GM21723 (cell line): Measurements from ENCODE around the gene MUC3A.
A peak's percentile ranks its signal among the peaks of the same experiment; 100 is the strongest.
"Not testable (repeated sequence)": the region's sequence is repeated elsewhere in the genome, so short reads cannot be mapped to it uniquely, and the experiment has no call there.

Source experiments
- ATAC-seq: cut with Tn5 transposase; IDR thresholded peaks from one replicate; pipeline ENCODE4 v1.9.1; 2021; ENCODE audit warnings: mild to moderate bottlenecking, moderate library complexity; ENCODE audit not compliant: unreplicated experiment

Gene MUC3A

DNA sequence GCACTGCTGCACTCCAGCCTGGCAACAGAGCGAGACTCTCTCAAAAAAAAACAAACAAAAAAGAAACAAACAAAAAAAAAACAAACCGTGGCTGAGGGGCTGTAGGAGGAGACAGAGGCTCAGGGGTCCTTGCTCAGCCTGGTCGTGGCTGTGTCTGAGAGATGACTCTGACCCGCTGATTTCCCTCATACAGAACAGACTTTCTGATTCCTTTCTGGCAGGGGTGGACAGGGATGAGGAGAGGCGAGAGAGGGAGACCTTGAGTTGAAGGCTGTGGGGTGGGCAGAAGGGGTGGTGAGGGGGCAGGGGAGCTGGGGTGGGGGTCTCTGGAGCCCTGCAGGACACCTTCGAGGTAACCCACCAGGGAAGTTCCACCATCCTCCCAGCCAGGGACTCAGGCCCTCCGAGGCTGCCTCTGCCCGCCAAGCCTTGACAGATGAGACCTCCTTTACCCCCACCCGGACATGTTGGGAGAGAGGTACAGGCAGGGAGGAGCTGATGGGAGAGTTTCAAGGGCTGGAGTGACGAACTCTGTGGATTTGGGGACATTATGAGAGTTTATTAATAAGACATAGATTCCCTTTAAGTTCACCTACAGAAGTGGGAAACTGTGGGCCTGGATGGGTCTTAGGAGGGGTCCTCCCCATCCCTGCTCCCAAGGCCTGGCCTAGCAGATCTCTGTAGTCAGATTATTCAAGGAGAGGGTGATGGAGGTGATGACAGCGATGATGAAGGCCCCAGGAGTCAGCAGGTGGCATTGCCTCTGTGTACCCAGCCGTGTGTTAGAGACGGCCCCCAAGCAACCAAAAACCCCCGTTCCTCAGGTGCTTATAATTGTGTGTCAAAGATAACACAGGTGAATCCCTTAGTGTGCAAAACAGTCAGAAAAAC, 22.0 kb downstream of the MUC3A start:
- ATAC-seq = no peak

DNA sequence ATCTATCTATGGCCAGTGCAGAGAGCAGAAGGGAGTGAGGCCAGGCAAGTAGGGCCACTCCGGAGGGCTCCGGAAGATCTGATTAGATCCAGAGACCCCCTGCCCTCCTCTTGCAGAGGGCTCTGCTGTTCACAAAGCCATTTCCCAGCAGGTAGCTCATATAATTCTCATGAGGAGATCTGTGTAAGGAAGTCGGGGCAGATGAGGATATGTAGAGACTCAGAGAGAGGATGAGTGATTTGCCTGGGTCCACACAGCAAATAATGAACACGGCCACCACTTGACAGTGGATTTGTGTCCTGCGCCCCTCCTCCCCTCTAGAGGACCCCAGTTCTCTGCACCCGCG, 22.6 kb downstream of the MUC3A start:
- no peak for ATAC-seq

DNA sequence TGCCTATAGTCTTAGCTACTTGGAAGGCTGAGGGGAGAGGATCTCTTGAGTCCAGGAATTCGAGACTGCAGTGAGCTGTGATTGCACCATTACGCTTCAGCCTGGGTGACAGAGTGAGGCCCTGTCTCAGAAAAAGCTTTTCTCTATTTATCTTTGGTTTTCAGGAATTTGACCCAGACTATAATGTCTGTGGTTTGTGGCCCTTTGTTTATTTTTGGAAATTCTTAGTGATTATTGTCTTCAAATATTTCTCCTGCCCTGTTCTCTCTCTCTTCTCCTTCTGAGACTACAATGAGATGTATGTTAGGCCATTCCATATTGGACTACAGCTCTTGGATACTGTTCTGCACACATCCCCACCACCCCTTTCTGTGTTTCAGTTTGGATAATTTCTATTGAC, 24.7 kb downstream of the MUC3A start:
- ATAC-seq = no peak

DNA sequence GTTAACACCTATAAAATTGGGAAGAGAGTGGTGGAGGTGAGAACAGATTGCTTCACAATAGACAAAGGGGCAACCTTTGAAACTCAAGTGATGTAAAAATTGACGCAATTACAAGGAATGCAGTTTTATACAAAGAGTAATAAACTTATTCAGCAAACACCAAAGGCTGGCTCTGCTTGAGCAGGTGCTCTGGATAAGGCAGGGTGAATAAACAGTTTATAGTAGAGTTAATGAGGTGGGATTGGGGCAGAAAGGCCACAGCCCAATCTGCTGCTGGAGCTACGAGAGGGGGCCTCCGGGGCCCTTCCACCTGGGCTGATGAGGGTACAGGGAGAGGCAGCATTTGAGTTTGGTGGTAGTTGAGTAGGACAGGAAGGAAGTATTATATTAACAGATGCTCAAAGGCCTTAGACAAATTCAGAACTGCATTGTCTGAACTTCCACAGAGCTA, 26.1 kb downstream of the MUC3A start:
- ATAC-seq = no peak

DNA sequence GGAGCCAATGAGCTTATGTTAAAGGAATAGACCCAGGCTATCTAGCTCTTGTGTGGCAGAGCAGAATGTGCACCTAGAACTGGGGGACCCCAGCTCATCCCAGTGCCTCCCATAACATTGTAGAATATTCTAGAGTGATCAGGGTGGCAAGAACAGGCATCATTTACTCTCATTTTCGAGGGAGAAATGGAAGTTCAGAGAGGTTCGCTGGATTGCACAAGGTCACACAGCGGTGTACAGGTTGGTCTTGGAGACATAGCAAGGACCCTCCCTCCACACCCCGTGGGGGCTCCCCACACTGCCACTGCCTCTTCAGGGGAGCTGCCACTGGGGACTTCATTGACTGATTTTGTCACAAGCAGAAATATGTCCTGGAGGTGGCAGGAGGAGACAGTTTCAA, 29.0 kb downstream of the MUC3A start:
- no peak for ATAC-seq

DNA sequence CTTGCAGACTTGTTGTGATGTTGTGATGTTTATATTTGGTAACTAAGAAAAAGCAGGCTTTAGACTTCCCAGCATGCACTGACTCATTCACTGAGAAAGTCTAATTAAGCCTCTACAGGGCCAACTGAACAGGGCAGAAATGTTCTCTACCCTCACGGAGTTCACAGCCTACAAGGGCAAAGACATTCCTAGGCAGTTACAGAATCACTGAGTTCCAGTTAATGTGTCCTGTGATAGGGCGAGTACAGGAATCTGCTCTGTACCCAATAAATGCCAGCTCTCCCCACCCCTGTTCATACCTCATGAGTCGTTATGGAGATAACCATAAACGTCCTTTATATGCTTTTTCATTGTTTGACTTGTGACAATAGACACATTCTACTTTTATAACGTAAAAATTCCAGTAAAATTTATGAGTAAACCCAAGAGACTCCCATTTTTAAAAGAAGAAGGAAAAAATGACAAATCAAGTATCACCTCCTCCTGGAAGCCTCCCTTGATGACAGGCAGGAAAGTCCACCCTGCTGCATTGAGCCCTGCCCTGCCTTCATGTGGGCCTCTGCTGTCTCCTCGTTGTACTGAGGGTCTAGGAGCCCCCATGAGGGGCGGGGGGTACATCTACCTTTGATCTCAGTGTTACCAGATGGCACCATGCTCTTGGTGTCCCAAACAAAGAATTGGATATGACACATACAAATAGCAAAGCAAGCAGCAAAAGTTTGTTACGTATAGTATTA, 34.3 kb downstream of the MUC3A start:
- no peak for ATAC-seq

DNA sequence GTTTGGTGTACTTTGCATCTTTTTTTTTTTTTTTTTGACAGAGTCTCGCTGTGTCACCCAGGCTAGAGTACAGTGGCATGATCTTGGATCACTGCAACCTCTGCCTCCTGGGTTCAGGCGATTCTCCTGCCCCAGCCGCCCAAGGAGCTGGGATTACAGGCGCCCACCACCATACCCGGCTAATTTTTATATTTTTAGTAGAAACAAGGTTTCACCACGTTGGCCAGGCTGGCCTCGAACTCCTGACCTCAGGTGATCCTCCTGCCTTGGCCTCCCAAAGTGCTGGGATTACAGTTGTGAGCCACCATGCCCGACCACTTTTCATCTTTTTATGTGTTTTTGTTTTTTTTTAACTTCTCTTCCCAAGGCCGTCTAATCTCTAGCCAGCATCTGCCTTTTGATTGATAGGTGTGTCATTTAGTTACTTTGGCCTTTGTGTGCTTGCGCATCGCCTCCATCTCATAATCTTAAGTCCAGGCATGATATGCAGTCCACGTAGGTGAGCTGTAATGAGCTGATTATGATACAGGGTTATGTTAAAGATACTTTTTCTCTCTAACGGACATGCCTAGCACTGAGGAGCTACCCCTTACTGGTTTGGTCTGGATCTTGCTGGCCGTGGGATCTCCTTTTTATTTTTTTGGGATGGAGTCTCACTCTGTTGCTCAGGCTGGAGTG, 35.0 kb downstream of the MUC3A start:
- not testable (repeated sequence) for ATAC-seq

DNA sequence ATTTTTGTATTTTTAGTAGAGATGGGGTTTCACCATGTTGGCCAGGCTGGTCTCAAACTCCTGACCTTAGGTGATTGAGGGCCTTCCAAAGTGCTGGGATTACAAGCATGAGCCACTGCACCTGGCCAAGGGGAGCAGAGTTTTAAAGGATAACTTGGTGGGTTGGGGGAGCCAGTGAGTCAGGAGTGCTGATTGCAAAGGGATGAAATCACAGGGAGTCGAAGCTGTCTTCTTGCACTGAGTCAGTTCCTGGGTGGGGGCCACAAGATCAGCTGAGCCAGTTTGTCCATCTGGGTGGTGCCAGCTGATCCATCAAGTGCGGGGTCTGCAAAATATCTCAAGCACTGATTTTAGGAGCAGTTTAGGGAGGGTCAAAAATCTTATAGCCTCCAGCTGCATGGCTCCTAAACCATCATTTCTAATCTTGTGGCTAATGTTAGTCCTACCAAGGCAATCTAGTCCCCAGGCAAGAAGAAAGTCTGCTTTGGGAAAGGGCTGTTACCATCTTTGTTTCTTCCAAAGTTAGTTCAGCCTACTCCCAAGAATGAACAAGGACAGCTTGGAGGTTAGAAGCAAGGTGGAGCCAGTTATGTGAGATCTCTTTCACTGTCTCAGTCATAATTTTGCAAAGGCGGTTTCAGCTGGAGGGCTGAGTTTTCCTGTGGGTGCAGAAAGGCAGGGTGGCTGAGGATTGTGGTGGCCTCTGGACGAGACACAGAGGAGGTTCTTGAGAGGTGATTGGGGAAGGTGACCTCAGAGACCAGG, 35.9 kb downstream of the MUC3A start:
- ATAC-seq = not testable (repeated sequence)

DNA sequence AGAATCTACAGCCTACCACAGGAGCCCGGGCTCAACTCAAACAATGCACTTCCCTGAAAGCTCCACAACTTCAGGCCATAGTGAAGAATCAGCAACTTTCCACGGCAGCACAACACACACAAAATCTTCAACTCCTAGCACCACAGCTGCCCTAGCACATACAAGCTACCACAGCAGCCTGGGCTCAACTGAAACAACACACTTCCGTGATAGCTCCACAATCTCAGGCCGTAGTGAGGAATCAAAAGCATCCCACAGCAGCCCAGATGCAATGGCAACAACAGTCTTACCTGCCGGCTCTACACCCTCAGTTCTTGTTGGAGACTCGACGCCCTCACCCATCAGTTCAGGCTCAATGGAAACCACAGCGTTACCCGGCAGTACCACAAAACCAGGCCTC, 42.3 kb downstream of the MUC3A start:
- no peak for ATAC-seq

DNA sequence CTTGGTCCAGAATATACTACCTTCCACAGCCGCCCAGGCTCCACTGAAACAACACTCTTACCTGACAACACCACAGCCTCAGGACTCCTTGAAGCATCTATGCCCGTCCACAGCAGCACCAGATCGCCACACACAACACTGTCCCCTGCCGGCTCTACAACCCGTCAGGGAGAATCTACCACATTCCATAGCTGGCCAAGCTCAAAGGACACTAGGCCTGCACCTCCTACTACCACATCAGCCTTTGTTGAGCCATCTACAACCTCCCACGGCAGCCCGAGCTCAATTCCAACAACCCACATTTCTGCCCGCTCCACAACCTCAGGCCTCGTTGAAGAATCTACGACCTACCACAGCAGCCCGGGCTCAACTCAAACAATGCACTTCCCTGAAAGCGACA, 42.9 kb downstream of the MUC3A start:
- not testable (repeated sequence) for ATAC-seq

DNA sequence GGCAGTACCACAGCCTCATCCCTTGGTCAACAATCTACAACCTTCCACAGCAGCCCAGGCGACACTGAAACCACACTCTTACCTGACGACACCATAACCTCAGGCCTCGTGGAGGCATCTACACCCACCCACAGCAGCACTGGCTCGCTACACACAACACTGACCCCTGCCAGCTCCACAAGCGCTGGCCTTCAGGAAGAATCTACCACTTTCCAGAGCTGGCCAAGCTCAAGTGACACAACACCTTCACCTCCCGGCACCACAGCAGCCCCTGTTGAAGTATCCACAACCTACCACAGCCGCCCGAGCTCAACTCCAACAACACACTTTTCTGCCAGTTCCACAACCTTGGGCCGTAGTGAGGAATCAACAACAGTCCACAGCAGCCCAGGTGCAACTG, 45.3 kb downstream of the MUC3A start:
- ATAC-seq = not testable (repeated sequence)

DNA sequence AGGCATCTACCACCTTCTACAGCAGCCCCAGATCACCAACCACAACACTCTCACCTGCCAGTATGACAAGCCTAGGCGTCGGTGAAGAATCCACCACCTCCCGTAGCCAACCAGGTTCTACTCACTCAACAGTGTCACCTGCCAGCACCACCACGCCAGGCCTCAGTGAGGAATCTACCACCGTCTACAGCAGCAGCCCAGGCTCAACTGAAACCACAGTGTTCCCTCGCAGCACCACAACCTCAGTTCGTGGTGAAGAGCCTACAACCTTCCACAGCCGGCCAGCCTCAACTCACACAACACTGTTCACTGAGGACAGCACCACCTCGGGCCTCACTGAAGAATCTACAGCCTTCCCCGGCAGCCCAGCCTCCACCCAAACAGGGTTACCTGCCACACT, 49.2 kb downstream of the MUC3A start:
- ATAC-seq = not testable (repeated sequence)

DNA sequence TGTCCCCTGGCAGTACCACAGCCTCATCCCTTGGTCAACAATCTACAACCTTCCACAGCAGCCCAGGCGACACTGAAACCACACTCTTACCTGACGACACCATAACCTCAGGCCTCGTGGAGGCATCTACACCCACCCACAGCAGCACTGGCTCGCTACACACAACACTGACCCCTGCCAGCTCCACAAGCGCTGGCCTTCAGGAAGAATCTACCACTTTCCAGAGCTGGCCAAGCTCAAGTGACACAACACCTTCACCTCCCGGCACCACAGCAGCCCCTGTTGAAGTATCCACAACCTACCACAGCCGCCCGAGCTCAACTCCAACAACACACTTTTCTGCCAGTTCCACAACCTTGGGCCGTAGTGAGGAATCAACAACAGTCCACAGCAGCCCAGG, 50.0 kb downstream of the MUC3A start:
- not testable (repeated sequence) for ATAC-seq

DNA sequence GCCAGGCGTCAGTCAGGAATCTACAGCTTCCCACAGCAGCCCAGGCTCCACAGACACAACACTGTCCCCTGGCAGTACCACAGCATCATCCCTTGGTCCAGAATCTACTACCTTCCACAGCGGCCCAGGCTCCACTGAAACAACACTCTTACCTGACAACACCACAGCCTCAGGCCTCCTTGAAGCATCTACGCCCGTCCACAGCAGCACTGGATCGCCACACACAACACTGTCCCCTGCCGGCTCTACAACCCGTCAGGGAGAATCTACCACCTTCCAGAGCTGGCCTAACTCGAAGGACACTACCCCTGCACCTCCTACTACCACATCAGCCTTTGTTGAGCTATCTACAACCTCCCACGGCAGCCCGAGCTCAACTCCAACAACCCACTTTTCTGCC, 50.7 kb downstream of the MUC3A start:
- not testable (repeated sequence) for ATAC-seq

DNA sequence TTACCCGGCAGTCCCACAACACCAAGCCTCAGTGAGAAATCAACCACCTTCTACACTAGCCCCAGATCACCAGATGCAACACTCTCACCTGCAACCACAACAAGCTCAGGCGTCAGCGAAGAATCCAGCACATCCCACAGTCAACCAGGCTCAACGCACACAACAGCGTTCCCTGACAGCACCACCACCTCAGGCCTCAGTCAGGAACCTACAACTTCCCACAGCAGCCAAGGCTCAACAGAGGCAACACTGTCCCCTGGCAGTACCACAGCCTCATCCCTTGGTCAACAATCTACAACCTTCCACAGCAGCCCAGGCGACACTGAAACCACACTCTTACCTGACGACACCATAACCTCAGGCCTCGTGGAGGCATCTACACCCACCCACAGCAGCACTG, 53.0 kb downstream of the MUC3A start:
- ATAC-seq = not testable (repeated sequence)

DNA sequence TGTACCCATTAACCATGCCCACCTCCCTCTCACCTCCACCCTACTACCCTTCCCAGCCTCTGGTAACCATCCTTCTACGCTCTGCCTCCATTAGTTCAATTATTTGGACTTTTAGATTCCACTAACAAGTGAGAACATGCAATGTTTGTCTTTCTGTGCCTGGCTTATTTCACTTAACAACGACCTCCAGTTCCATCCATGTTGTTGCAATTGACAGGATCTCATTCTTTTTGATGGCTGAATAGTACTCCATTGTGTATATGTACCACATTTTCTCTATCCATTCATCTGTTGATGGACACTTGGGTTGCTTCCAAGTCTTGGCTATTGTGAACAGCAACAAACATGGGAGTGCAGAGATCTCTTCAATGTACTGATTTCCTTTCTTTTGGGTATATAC, 58.0 kb downstream of the MUC3A start:
- not testable (repeated sequence) for ATAC-seq

DNA sequence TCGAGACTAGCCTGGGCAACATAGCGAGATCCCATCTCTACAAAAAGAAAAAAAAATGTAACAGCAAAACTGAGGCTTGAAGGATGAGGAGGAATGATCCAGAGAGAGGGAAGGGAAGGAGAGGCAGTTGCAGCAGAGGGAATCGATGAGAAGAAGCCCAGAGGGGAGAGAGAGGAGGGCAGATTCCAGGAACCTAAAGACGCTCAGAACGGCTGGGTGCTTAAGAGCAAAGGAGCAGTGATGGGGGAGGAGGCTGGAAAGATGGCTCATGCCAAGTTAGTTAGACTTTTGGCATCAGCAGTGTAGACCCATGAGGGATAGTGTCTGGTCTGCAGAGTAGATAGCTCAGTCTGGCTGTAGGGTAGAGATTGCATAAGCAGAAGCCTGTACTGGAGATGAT, 60.3 kb downstream of the MUC3A start:
- ATAC-seq = no peak

DNA sequence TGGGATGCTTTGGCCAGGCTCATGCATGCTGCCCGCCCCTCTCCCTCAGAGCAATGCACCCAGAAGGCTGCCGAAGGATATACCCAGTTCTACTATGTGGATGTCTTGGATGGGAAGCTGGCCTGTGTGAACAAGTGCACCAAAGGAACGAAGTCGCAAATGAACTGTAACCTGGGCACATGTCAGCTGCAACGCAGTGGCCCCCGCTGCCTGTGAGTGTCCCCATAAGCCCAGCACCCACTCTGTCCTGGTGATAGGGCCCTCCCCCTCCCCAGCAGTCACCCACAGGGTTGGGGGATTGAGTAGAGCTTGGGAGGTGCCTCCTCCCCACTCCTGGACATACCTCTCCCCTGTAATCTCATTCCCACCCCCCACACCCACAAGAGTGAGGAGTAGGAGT, 63.6 kb downstream of the MUC3A start:
- no peak for ATAC-seq

DNA sequence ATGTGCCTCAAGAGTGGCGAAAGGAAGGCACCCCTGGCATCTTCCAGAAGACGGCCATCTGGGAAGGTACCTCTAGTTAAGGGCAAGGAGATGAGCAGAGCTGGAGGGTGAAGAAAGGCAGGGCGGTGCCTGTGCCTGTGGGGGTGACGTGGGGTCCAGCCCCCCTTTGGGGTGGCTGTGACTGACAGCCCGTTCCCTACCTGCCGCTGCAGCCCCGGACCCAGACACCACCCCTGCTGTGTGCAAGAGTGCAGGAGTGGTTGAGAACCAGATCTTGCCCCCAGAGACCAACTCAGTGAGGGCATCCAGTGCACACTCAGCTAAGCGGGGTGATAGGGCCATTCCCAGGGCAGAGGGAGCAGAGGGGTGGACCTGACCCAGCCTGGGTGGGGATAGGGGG, 66.3 kb downstream of the MUC3A start:
- no peak for ATAC-seq

DNA sequence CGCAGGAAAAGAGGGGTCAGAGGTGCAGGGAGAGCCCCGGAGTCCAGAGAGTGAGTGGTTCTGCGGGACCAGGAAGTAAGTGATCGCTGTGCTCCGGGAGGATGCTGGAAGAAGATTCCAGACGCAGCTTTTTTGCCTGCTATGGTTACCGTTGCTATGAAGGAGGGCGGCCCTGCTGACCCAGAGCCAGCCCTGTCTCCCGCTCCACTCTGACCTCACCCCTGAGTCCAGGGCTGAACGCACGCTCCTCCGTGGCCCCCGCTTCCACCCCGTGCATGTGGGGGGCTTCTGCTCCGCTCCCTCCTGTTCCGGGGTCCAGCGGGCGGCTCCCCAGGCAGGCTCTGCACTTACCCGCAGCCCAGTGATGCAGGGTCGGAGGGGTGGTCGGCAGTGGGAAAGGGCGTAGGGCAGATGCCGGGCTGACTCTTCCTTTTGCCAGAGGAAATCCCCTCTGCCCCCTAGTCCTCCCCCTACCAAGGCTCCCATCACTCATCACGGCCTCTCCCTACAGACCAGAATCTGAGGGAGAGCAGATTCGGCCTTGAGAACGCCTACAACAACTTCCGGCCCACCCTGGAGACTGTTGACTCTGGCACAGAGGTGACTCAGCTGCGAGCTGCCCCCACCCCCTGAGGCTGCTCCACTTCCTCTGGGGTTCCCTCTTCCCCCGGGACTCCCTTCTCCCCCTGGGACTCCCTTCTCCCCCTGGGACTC, 67.9 kb downstream of the MUC3A start:
- peak; percentile 72 for ATAC-seq
